HFF-Myc (cell line): ENCODE measurements around the gene RANBP2.

ENCODE experiments used
- DNase-seq: peaks from one replicate; pipeline ENCODE4 v3.0.0-alpha.2; 2011; ENCODE audit warnings: low read depth; ENCODE audit errors: extremely low read depth
- H3K4me3 ChIP-seq: replicated peaks from 2 replicates; pipeline ENCODE4 v1.5.1; 2011; ENCODE audit warnings: low read depth, mild to moderate bottlenecking, control low read depth, low read length
- TF ChIP-seq, protein P1 (sequence below): IDR thresholded peaks from 2 replicates; pipeline ENCODE4 v1.5.1; 2012; ENCODE audit warnings: mild to moderate bottlenecking, low read depth, low read length, control low read depth; ENCODE audit errors: missing control alignments

RANBP2 gene

DNA sequence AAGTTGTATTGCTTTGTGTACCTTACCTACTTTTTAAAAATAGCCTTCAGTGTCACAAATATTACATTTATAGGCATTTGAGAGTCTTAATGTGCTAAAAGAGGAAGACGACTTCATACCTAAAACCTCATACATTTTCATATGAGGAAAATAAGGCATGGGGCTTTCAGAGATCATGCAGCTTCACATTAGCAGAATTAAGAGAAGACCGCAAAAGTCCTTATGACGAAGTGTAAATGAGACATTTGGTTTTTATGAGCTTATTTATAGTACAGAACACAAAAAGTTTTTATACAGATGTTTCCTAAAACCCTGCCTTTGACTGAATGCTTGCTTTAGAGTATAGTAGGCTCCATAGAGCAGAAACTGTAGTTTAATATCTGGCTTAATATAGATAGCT, 57.2 kb downstream of the RANBP2 start:
- H3K4me3 ChIP-seq: no peak overlapping the region
- no peak for DNase-seq

DNA sequence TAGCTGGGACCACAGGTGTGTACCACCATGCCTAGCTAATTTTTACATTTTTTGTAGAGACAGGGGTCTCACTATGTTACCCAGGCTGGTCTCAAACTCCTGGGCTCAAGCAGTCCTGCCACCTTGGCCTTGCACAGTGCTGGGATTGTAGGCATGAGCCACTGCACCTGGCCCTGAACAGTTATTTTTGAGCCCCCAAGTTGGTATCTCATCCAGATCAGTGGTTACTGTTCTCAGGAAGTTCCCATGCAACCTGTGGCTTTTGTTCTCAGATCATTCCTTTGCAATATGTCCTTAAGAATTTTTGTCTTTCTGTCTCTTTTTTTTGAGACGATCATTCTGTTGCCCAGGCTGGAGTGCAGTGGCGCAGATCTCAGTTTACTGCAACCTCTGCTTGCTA, 59.6 kb downstream of the RANBP2 start:
- no peak for DNase-seq
- TF ChIP-seq, protein P1, sequence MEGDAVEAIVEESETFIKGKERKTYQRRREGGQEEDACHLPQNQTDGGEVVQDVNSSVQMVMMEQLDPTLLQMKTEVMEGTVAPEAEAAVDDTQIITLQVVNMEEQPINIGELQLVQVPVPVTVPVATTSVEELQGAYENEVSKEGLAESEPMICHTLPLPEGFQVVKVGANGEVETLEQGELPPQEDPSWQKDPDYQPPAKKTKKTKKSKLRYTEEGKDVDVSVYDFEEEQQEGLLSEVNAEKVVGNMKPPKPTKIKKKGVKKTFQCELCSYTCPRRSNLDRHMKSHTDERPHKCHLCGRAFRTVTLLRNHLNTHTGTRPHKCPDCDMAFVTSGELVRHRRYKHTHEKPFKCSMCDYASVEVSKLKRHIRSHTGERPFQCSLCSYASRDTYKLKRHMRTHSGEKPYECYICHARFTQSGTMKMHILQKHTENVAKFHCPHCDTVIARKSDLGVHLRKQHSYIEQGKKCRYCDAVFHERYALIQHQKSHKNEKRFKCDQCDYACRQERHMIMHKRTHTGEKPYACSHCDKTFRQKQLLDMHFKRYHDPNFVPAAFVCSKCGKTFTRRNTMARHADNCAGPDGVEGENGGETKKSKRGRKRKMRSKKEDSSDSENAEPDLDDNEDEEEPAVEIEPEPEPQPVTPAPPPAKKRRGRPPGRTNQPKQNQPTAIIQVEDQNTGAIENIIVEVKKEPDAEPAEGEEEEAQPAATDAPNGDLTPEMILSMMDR: no peak
- H3K4me3 ChIP-seq: no peak overlapping the region

More for the DNA sequence above, 57.2 kb downstream of the RANBP2 start:
- TF ChIP-seq, protein P1: no peak

DNA sequence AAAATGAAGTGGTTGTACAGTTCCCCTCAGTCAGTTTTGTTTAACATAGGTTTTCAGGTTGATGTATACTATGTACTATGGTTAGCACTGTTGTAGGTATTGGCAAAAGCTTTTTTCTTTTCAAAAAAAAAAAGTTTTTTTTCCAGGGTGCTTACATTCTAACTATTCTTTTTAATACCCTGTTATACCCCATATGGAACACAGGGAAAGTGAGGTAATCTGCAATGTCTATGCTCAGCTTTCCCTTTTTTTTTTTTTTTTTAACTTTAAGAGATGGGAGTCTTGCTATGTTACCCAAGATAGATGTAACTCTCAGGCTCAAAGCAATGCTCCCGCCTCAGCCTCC, 66.7 kb downstream of the RANBP2 start:
- peak overlapping the region; percentile 66 for H3K4me3 ChIP-seq
- TF ChIP-seq, protein P1: no peak
- no peak for DNase-seq

DNA sequence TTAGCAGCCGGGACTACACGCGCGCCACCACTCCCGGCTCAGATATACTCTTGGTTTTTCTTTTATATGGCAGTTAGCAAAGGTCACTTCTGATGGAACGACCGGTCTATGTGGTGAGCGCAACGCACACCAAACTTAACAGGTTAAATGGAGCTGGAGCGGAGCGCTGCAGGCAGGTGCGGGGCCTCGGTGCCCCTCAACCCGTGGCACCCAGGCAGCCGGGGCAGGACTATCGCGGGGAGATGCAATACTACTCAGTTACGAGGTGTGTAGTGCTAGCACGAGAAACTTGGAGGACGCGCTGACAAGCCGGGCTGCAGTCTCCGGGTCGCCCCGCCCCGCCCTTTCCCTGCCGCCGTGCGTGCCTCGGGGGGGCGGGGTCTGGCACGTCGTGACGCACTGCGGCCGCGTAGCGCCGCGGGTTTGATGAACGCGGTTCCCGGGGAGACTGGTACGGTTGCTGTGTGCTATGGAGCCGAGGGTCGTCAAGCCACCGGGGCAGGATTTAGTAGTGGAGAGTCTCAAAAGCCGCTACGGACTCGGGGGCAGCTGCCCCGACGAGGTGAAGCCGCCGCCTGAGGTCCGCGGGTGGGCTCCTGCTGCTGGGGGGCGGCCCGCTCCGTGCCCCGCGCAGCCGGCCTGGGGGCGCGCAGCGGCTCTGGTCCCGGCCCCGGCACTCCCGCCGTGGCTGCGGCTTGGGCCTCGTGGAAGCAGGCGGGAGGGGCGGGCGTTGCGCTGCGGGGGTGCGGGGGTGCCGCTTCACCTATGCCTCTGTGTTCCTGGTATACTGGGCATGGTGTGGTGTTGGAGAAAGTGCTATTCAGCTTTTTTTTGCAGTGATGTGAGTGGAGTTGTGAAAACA, 67.3 kb downstream of the RANBP2 start, which contains the start of gene CCDC138:
TSS of gene CCDC138 (plus strand) at position 418 of the 862 bp plus-strand sequence. CDS start at position 470, 52 bp downstream.
- peak; percentile 39 for DNase-seq
- H3K4me3 ChIP-seq: peak within 1 kb of the TSS; percentile 66
- TF ChIP-seq, protein P1: no peak

DNA sequence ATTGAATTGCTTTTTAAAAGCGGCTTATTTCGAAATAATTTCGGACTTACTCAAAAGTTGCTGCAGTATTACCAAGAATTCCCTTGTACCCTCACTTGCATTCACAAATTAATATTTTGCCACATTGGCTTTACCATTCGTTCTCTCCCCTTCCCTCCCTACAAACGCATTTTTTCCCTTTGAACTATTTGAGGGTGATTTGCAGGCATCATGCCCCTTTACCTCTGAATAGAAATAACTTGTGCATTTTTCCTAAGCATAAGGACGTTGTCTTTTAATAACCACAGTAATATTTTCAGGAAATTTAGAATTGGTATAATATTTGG, 67.9 kb downstream of the RANBP2 start:
- TF ChIP-seq, protein P1: no peak
- no peak for DNase-seq
- peak overlapping the region; percentile 66 for H3K4me3 ChIP-seq

DNA sequence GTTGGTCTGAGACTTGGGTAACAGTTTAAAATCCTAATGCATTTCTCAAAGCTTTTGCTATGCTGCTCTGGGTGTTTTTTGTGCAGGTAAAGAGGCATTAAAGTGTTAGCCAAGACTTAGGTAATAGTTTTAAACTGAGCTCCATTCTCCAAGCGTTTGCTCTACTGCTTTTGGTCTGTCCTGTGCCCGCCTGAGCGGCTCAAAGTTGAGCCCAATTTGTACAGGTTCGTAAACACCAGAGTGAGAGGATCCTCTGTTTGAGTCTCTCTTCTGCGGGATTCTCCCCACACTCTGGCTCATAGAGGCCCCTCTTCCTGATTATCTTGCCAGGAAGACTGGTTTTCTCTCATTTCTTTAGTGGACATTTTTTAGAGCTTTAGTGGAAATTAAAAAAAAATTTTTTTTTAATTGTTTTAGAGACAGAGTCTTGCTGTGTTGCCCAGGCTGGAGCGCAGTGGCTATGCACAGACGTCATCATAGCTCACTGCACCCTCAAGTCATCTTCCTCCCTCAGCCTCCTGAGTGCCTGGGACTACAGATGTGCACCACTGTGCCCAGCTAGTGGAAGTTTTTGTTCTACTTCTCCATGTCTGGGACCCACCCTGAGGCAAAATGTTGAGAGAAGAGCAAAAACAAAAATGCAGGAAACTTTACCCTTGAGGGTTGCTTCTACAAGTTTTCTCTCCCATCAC, 83.9 kb downstream of the RANBP2 start:
- DNase-seq: no peak
- H3K4me3 ChIP-seq: no peak overlapping the region
- TF ChIP-seq, protein P1: no peak
